Activated CD4-positive, alpha-beta T cell treated with anti-CD3 and anti-CD28 coated beads, Interleukin-10, Interleukin-2, amounts not matched to agents 100 ng/mL and 50 ng/mL, durations not matched to agents 16 hours and 8 hours (primary cell): Measurements from ENCODE around the gene MAPKAPK2.

Source experiments
- DNase-seq: peaks from one replicate; pipeline ENCODE4 v3.0.0-alpha.2; 2020

Gene MAPKAPK2

DNA sequence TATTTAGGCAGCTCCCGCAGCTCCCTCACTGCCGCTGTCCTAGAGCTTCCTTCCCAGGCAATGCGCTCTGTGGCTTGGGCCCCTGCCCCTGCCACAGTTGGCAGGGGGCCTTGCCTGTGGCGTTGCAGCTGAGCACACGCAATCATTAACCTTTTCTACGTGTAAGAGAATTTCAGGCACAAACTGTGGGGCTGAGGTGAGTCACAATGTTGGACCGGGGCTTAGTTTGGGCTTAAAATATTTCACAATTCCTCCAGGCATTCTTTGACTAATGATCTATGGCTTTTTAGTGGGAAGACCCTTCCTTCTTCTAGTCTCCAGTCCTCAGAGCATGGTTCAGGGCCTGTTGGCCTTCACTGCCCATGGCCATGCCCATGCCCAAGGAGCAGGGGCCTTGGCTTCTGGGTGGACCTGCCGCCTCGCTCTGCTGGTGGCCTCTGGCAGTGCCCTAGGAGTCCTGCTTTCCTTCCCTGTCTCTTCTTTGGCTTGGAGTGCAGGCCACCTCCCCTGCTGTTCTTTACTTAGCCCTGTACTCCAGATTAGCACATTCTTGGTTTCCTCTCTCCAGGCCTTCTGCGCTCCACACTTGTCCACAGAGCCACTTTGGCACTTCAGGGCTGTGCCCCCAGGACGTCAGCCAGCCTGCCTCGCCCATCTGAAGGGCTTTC lies 39.2 kb downstream of the MAPKAPK2 start:
- no peak for DNase-seq

DNA sequence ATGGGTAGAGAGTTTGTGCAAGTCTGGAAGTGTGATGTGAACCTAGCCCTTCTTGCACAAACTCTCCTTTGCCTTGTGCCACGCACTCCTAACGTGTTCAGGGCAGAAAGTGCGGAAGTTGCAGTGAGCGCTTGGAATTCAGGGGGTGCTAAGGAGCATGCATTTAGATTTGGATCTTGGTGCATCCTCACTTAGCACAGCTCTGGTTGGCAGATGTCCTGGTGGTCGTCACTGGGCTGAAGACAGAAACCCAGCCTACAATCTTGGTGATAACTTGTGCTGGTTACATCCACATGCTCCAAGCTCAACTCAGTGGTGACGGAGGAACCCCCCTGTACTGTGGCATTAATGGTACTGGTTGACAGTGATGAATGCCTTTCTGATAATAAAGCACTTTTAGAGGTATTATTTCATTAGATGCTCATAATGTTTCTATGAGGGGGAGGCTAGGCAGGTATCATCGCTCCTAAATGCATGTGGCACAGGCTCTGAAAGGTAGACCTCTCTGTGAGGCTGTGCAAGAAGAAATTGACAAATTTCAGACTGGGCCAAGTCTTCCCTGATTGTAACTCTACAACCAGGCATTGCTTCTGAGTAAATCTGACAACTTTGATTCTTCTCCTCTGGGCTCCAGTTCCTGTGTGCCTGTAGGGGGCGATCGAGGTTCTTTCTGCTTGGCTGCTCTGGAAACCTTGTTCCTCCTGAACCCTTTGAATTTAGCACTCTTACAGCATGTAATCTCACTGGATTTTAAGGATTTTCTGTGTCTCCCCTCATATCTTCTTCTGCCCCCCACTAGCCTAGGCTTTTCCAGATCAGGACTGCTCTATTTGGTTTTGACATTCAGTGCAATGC lies 40.6 kb downstream of the MAPKAPK2 start:
- DNase-seq: peak; percentile 71

DNA sequence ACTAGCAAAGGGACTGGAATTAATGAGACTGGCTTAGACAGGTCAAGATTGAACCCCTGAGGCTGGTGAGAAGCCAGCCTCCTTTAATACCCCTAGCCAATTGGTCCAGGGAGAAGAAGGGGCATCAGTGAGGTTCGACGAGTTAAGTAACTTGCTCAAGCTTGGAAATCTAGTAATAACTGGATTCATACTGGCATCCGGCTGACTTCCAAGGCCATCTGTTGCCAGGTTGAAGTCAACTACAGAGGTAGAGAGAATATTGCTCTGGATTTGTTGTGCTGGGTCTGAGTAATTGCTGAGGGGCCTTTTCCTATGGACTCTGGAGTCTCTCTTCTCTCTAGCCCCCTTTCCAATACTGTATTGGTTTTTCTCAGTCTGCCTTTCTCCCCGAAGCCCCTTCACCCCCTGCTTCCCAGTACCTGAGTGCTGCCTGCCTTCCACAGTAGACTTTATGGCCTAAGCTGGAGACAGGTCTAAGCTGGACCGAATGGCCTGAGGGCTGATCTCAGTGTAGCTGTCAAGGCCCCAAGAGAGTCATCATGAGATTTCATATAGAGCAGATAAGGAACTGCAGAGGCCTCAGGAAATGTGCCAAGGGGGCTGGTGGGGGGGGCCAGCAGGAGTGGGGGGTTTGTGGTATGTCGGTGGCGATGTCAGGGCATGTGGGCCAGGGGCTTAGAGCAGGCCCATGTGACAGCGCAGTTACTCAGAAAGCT lies 43.4 kb downstream of the MAPKAPK2 start:
- DNase-seq: no peak

DNA sequence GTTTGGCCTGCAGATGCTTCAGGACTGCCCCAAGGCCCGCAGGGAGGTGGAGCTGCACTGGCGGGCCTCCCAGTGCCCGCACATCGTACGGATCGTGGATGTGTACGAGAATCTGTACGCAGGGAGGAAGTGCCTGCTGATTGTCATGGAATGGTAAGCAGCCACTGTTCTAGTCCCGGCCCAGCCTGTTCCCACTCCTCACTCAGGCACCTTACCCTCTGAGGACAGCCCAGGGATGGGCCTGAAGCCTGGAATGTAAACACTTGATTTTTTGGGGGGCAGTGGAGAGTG lies 43.9 kb downstream of the MAPKAPK2 start:
- DNase-seq: no peak

DNA sequence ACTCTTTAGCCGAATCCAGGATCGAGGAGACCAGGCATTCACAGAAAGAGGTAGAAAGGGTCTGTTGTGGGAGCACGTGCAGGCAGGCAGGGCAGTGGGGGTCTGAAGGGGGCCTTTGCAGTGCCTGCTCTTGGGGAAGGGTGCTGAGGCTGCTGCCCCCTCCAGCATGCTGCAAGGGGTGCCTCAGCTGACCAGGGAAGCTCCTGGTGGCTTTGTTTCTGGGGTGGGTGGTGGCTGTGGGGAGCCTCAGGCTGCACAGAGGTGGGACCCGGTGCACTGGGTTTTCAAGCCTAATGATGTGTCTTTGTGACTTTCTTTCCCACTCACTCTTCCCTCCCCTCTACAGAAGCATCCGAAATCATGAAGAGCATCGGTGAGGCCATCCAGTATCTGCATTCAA lies 44.3 kb downstream of the MAPKAPK2 start:
- no peak for DNase-seq

DNA sequence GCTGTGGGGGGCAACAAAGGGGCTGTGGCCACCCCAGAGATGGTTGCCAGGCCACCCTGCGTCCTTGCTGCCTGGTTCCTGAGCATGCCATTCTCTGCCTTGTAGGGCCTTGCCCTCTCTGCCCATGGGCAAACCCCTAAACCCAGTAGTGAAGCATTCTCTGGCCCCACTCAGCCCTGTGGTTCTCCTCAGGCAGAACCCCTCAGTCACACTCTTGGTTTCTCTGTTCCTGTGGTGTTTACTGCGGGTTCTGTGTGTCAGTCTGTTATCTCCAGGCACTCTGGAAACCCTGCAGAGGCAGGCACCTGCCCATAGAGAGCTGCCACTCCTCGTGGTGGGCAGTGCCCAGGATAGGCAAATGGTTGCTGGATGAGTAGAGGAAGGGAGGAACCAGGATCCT lies 44.8 kb downstream of the MAPKAPK2 start:
- DNase-seq: no peak

DNA sequence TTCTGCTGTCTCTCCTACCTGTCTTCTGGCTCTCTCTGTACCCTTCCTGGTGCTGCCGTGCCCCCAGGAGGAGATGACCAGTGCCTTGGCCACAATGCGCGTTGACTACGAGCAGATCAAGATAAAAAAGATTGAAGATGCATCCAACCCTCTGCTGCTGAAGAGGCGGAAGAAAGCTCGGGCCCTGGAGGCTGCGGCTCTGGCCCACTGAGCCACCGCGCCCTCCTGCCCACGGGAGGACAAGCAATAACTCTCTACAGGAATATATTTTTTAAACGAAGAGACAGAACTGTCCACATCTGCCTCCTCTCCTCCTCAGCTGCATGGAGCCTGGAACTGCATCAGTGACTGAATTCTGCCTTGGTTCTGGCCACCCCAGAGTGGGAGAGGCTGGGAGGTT lies 47.8 kb downstream of the MAPKAPK2 start:
- DNase-seq: no peak

DNA sequence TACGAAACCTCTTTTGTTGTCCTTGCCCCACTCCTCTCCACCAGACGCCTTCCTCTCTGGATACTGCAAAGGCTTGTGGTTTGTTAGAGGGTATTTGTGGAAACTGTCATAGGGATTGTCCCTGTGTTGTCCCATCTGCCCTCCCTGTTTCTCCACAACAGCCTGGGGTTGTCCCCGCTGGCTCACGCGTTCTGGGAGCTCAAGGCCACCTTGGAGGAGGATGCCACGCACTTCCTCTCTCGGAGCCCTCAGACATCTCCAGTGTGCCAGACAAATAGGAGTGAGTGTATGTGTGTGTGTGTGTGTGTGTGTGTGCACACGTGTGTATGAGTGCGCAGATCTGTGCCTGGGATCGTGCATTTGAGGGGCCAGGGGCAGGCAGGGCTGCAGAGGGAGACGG lies 48.3 kb downstream of the MAPKAPK2 start:
- no peak for DNase-seq

DNA sequence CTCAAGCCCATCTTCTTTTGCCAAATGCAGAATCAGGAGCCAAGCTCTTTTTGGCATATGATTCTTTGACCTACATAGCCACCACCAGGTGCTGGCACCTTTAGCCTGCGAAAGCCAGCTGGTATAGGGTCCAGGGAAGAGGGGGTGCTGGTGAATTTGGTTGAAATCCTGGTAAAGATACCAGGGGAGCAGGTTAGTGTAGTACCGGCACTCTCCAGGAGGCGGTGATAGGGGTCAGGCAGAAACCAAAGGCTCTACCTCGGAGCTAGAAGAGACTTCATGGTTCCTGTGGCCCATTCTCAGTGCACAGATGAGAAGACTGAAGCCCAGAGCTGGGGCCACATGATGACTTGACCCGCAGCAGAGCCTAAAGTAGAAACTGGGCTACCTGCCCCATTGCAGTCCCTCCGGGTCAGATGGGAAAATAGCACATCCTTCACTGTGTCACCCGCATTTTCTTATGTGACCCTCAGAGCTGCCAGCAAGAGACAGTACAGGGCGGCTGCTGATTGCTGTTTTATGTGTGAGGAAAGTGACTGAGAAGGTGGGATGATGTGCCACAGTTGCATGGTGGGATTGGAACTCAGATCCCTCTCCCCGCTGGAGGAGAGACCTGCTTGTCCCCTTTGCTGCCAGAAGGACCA lies 49.9 kb downstream of the MAPKAPK2 start:
- peak; percentile 73 for DNase-seq

DNA sequence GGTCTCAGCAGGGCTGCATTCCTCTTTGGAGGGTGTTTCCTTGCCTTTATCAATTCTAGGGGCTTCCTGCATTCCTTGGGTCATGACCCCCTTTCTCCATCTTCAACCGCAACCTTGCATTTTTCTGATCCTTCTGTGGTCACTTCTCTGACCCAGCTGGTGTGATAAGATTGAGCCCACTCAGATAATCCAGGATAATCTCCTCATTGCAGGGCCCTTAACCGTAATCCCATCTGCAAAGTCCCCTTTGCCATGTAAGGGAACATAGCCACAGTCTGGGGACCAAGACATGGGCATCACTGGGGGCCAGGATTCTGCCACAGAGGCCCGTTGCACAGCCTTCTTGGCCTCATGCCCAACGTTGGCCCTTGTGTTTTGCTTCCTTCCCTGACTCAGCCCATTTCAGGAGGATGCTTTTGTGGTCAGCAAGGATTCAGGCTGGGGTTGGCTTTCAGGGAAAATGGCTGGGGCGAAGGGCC lies 50.9 kb downstream of the MAPKAPK2 start:
- no peak for DNase-seq

DNA sequence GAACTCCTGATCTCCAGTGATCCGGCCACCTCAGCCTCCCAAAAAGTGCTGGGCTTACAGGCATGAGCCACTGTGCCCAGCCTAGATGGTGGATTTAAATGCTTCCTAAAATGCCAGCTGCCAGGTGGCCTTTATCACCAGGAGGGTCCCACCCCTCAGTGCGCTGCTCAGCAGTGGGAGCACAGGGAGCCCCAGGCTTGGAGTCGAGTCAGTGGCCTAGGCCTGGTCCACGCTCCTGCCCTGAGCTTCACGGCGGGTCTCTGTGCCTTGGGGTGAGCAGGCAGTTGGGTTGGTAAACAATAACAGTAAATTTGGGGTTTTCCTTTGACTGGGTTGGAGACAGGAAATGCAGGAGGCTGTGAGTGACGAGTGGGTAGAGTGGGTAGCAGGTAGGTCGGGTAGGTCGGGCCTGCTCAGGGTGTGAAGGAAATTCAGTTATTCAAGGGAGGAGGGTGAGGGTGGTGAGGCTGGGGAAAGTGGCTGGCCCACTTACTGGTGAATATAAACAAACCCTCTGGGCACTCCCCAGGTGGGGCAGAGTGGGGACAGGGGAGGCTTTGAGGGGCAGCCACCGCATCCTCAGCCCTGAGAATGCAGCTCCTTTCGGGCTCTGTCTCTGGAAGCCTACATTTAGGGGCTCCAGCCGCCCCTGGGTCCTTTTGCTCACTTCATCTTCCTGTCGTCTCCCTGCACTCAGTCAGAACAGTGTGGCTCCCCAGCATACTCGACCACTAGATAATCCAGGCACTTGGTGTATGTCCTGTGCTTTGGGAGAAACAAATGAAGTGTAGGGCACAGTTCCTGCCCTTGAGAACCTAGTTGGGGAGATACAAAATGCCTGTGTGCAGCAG lies 52.4 kb downstream of the MAPKAPK2 start:
- DNase-seq: peak; percentile 81

DNA sequence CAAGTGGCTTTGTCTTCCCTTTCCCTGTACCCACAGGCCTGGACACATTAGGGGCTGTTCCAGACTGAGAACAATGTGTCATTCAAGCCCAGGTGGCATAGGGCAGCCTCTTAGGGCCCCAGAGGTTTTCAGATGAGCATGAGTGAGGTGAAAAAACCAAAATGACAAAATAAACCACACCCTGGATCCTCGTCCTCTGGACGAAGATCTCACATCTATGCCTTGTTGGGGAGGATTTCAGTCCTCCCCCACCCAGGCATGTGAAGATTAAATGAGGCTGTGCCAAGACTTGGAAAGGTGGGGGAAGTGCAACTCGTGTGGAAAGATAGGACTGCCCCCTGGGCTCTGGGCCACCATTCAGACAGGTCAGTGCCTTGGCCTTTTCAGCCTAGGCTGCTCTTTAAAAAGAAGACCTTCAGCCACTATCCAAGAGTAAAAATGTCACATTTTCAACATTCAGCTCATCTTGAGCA lies 53.1 kb downstream of the MAPKAPK2 start:
- DNase-seq: peak; percentile 74

DNA sequence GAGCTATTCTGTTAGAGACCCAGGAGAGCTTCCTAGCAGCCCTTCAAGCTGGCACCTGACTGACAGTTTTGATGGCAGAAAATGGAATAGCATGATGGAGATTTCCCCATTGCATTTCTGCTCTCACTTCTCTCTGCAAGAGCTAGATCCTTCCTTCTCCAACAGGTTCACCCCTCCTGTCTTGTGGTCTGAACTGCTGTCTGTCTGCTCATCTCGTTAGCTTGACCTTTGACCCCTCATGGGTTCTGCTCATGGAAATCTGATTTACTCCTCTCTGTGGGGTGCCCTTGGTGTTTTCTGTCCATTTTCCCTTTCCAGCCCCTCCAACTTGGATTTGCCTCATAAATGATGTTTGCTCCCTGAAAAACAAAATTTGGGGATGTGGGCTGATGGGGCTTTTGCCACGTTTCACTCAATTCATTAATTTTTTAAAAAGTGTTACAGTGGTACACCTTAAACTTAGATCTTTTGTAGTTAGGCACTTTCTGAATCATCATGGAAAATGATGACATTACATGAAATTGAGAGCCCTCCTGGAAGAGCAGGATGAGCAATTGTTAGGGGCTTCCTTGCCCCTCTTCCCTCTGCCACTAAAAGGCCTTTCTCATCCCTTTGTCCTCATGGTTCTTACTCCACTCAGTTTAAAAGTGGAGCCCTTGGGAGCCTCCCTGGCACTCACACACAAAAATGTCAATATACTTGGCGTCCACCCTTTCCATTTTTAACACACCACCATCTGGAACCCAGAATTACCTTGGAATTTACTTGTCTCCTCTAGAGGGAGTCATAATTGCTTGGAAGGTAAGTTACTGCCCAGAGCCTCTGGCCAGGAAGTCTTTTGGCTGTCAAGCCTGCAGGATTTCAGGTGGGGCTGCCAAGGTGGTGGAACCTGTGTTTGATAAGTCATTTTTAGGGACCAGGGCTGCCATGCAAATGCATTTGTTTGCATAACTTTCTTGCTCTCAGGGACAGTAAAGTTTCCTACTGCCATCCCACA lies 54.0 kb downstream of the MAPKAPK2 start:
- DNase-seq: no peak

DNA sequence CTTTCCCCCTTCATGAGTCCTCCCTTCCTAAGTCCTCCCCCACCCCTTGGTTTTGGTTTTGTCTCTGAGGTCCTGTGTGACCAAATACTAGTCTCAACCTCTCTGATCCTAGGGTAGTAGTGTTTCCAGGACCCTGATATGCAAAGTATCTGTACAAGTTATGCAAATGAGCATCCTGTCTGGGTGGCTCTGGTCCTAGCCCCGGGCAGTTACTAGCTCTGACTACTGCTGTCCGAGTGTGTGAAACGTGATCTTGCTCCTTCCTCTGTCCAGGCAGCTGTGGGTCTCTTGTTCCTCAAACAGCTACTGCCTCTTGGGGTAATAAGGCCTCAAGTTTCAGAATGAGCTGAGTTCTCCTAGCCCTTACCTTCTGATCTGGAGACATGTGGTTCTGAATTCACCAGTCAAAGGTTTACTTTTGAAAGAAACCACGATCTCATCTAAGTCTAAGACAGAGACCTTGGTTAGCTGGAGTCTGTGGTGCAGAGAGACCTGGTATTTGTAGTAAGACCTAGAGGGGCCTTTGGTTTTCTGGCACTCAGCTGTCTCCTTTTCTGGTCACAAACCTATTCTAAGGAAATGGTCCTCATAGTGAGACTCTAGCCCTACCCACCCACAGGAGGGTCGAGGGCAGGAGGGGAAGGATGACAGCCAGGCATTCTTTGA lies 54.8 kb downstream of the MAPKAPK2 start:
- DNase-seq: peak; percentile 89

DNA sequence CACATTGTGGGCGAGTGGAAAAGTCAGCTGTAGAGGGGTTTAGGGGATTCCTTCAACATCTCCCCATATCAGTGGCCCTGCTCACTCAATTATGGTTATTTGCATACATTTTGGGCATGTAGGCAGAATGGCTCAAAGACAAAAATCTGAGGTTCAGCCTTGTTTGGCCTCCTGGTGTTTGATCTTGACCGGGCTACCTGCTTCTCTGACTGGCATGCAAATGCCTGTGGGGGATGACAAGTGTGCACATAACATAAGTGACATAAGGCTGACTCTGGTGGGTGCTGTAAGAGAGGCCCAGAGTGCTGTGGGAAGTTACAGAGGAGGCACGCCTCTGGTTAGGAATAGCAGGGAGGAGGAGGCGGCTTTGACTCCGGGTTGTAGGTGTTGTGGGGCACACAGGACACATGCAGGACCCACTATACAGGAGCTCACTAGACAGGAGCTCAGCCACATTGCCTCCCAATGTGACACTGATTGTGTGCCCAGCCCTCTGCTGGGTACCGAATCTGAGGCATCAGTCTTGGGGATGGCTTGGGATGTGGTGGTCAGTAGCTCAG lies 56.5 kb downstream of the MAPKAPK2 start:
- no peak for DNase-seq

DNA sequence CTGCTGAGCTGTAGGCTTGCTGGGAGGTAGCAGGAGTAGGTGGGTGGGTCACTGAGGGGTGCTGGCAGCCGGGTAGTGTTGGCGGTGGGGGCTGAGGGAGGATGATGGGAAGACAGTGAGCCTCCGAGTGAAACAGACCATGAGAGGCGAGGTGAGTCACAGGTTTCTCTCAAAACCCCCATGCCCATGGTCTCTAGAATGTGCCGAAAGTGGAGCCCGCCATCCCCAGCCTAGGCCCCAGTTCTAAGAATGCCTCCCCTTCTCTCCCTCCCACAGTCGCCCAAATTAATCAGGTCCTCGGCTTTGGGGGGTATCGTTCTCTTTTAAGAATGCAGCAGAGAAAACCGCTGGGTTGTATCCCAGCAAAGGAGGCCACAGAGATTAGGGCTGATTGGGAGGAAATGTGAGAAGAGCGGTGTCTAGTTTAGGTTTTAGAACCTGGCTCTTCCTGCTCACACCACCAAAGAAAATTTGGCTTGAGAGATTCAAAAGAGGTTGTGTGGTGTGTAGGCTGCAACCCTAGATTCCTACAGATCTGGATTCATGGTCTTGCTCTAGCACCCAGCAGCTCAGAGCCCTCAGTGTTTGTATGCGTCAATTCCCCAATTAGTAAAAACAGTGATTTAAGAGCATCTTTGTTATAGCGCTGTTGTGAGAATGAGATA lies 58.1 kb downstream of the MAPKAPK2 start:
- DNase-seq: peak; percentile 60

DNA sequence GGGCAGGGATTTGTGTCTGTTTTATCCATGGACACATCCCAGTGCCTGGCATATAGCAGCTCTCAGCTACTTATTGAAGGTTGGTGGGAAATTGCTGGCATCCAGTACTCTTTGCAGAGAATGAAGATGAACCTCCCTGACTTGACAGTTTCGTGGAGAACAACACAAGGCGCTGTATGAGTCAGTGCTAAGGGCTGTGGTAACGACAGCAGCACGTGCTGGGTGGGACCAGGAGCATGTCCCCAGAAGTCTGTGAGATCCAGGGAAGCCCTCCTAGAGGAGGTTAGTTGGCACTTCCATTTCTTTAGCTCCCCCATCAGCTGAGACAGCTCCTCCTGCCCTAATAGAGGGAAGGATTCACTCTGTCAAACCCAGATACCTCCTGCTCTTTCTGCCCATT lies 60.0 kb downstream of the MAPKAPK2 start:
- peak; percentile 81 for DNase-seq

DNA sequence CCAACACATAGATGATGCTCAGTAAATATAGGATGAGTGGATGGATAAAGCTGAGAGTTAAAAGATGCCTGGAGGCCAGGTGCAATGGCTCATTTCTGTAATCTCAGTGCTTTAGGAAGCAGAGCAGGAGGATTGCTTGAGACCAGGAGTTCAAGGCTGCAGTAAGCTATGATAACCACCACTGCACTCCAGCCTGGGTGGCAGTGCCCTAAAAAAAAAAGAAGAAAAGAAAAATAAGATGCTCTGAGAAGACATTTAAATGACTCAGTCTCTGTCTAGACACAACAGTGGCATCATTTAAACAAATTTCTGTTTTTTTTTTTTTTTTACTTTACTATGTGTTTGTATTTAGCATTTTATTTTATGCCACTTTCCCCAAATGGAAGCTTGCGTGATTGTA lies 60.6 kb downstream of the MAPKAPK2 start:
- DNase-seq: no peak

DNA sequence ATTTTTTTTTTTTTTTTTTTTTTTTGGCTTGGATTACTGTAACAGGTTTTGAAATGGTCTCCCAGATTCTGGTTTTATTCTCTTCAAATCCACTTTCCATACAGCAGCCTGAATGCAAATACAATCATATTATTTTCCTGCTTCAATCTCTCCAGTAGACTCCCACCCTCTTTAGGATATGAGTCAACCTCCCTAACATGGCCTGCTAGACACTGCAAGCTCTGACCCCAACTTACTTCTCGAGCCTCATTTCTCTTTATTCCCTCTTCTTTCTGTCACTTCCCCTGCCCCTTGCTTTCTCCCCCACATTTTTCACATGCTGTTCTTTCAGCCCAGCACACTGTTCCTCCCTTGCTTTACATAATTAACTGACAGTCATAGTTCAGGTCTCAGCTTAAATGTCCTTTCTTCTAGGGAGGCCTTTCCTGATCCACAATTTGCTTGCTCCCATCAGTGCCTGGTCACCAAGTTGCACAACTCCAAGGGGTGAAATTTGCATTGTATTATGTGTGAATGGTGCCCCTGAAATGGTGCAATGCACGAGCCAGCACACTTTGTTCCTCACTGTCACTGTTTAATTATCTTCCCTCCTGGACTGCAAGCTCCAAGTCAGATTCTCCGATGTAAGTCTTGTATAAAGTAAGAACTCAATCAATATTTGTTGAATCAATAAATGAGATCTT lies 63.8 kb downstream of the MAPKAPK2 start:
- no peak for DNase-seq
